ENCODE results near the gene STX4. TPM values are rescaled to one million over a fixed set of nuclear protein-coding genes. Genes with fewer than 3 reads are reported as not detected.

Gene STX4
- 56.4 and 58.7 TPM in 2 replicates for total RNA-seq

GRCh38 chr16:31032736-31033708 lies at the start of gene STX4:
Gene STX4, plus strand, starts transcription at chr16:31033558. Its CDS starts 248 bp downstream, at chr16:31033806.
- no peaks in the 10 kb centered on the region for H3K27me3 Mint-ChIP-seq (ENCODE audit: insufficient read depth)
- H3K27ac Mint-ChIP-seq = peak within 1 kb of the TSS; percentile 92
- peaks cover 20% of the 10 kb centered on the region for H3K36me3 Mint-ChIP-seq (ENCODE audit: low read depth)
- H3K4me3 Mint-ChIP-seq = peak within 1 kb of the TSS; percentile 95
- intact Hi-C loops (cut with micrococcal nuclease) = loop anchor here (1.0 to 2.0 kb wide), 13 partner anchors 36 to 426 kb away; partner anchors contain the start of genes ARMC5, KAT8, PHKG2 and SETD1A
- DNase-seq (ENCODE audit: low spot score) = peak; percentile 97
- H3K4me1 Mint-ChIP-seq (ENCODE audit: low read depth) = peaks cover 24% of the 10 kb centered on the region
- H3K9me3 Mint-ChIP-seq = no peaks in the 10 kb centered on the region

- Mint-ChIP-seq H3K27me3 (ENCODE audit: insufficient read depth) (no peaks in the 10 kb centered on the region), H3K4me3 (no peak overlapping the region), H3K4me1 (ENCODE audit: low read depth) (no peaks in the 10 kb centered on the region), H3K9me3 (no peaks in the 10 kb centered on the region), H3K27ac (no peak overlapping the region), H3K36me3 (ENCODE audit: low read depth) (peaks cover 20% of the 10 kb centered on the region)
- no peak for DNase-seq (ENCODE audit: low spot score)
- intact Hi-C loops (cut with micrococcal nuclease) = loop anchor here (1.0 kb wide), 1 partner anchor 884 kb away; no protein-coding TSS in a partner anchor
These were observed 49.3 kb upstream of the STX4 start for GRCh38 chr16:30983898-30984610.

DNA sequence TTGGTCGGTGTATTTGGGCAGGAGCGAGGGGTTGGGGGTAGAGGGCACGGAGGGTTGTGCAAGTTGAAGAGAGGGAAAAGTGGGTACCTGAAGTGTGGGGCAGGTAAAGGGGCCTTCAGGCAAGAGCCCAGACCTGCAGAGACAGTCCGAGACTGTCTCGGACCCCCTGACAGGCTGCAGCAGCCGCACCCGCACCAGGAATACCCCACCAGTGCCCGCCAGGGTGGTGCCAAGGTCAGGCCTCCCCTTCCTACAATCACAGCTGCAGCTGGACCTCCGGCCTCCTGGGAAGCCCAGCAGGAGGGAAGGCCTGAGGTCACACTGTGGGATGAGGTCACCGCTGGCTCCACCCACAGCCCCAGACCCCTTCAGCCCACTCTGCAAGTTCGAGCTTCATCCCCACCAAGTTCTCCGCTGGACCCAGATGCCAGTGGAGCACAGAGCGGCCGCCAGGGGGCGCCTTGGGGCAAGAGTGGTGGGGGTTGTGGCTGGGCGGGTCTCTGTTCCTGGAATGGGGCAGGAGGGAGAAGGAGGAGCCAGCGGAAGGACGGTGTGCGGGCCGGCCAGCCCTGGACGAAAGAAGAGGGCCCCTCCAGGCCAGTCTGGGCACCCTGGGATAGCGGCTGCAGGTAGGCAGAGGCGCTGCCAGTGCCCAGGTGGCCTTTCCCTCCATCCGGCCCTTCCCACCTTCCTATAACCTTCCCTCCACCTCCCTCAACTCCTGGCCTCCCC lies 48.5 kb upstream of the STX4 start, which contains the start of gene HSD3B7:
TSS of gene HSD3B7 (plus strand) at position 539 of the 732 bp plus-strand sequence. CDS start 452 bp downstream, outside the sequence.
- H3K4me3 Mint-ChIP-seq = peak within 1 kb of the TSS; percentile 7
- peak; percentile 73 for DNase-seq (ENCODE audit: low spot score)
- intact Hi-C loops (cut with micrococcal nuclease) = loop anchor here (1.0 kb wide), 6 partner anchors 12 to 883 kb away; no protein-coding TSS in a partner anchor
- H3K27ac Mint-ChIP-seq = no peak within 1 kb of the TSS
- H3K36me3 Mint-ChIP-seq (ENCODE audit: low read depth) = peaks cover 20% of the 10 kb centered on the region
- no peaks in the 10 kb centered on the region for H3K4me1 Mint-ChIP-seq (ENCODE audit: low read depth)
- no peaks in the 10 kb centered on the region for H3K9me3 Mint-ChIP-seq
- no peaks in the 10 kb centered on the region for H3K27me3 Mint-ChIP-seq (ENCODE audit: insufficient read depth)

DNA sequence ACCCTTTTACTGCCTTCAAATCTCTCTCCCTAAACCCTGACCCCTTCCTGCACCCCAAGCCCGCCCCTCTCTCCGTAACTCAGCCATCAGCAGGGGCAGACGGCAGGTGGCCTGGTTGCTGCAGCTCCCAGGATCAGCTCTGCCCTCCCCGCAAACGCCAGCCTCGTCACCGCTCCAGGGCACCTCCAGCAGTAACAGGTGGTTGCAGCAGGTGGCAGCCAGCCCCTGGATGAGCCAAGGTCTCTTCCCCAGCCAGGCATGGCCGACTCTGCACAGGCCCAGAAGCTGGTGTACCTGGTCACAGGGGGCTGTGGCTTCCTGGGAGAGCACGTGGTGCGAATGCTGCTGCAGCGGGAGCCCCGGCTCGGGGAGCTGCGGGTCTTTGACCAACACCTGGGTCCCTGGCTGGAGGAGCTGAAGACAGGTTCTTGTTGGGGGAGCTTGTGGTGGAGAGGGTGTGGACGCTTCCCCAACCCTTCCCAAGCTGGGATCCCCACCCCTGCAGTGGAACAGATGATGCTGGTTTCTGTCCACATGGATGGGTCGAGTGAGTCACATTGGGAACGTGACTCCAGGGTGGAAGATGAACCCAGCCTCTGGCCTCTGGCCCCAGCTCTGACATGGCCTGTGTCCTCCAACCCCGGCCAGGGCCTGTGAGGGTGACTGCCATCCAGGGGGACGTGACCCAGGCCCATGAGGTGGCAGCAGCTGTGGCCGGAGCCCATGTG lies 47.8 kb upstream of the STX4 start:
- H3K27me3 Mint-ChIP-seq (ENCODE audit: insufficient read depth) = no peaks in the 10 kb centered on the region
- peaks cover 17% of the 10 kb centered on the region for H3K36me3 Mint-ChIP-seq (ENCODE audit: low read depth)
- no peak overlapping the region for H3K27ac Mint-ChIP-seq
- H3K4me3 Mint-ChIP-seq = peak overlapping the region; percentile 7
- intact Hi-C loops (cut with micrococcal nuclease) = loop anchor here (1.0 kb wide), 5 partner anchors 12 to 458 kb away; no protein-coding TSS in a partner anchor
- no peaks in the 10 kb centered on the region for H3K9me3 Mint-ChIP-seq
- H3K4me1 Mint-ChIP-seq (ENCODE audit: low read depth) = no peaks in the 10 kb centered on the region
- DNase-seq (ENCODE audit: low spot score) = no peak

DNA sequence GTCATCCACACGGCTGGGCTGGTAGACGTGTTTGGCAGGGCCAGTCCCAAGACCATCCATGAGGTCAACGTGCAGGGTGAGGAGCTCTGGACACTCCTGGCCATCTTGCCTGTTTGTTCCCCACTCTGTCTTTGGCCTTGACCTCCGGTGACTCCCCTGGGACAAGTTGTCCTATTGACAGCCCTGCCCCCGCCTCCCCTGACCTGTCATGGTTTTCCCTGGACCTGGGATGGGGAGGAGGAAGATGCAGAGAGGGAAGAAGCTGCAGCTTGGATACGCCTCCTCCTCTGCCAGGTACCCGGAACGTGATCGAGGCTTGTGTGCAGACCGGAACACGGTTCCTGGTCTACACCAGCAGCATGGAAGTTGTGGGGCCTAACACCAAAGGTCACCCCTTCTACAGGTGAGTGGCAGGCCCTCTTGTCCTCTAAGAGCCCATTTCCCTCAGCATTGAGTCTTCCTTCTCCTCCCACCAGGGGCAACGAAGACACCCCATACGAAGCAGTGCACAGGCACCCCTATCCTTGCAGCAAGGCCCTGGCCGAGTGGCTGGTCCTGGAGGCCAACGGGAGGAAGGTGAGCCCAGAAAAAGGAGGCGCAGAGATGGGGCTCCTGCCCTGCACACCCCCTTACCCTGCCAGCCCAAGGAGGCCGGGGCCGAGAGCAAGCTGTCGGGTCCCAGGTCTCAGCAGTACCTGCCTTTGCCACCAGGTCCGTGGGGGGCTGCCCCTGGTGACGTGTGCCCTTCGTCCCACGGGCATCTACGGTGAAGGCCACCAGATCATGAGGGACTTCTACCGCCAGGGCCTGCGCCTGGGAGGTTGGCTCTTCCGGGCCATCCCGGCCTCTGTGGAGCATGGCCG lies 47.0 kb upstream of the STX4 start:
- no peak for DNase-seq (ENCODE audit: low spot score)
- peaks cover 14% of the 10 kb centered on the region for H3K36me3 Mint-ChIP-seq (ENCODE audit: low read depth)
- H3K27me3 Mint-ChIP-seq (ENCODE audit: insufficient read depth) = no peaks in the 10 kb centered on the region
- intact Hi-C loops (cut with micrococcal nuclease) = no loop called here
- no peak overlapping the region for H3K4me3 Mint-ChIP-seq
- no peaks in the 10 kb centered on the region for H3K4me1 Mint-ChIP-seq (ENCODE audit: low read depth)
- no peak overlapping the region for H3K27ac Mint-ChIP-seq
- H3K9me3 Mint-ChIP-seq = no peaks in the 10 kb centered on the region

DNA sequence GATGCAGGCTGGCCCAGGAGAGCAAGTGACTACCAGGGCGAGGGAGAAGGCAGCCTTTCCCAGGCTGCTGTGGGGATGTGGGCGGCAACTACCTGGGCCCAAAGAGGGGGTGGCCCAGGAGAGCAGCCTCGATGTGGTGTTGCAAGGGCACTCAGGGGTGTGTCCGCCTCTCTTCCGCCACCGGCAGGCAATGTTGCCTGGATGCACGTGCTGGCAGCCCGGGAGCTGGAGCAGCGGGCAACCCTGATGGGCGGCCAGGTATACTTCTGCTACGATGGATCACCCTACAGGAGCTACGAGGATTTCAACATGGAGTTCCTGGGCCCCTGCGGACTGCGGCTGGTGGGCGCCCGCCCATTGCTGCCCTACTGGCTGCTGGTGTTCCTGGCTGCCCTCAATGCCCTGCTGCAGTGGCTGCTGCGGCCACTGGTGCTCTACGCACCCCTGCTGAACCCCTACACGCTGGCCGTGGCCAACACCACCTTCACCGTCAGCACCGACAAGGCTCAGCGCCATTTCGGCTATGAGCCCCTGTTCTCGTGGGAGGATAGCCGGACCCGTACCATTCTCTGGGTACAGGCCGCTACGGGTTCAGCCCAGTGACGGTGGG lies 45.7 kb upstream of the STX4 start:
- no peaks in the 10 kb centered on the region for H3K27me3 Mint-ChIP-seq (ENCODE audit: insufficient read depth)
- peaks cover 9% of the 10 kb centered on the region for H3K36me3 Mint-ChIP-seq (ENCODE audit: low read depth)
- intact Hi-C loops (cut with micrococcal nuclease) = no loop called here
- H3K9me3 Mint-ChIP-seq = no peaks in the 10 kb centered on the region
- no peak overlapping the region for H3K4me3 Mint-ChIP-seq
- no peaks in the 10 kb centered on the region for H3K4me1 Mint-ChIP-seq (ENCODE audit: low read depth)
- no peak overlapping the region for H3K27ac Mint-ChIP-seq
- no peak for DNase-seq (ENCODE audit: low spot score)

DNA sequence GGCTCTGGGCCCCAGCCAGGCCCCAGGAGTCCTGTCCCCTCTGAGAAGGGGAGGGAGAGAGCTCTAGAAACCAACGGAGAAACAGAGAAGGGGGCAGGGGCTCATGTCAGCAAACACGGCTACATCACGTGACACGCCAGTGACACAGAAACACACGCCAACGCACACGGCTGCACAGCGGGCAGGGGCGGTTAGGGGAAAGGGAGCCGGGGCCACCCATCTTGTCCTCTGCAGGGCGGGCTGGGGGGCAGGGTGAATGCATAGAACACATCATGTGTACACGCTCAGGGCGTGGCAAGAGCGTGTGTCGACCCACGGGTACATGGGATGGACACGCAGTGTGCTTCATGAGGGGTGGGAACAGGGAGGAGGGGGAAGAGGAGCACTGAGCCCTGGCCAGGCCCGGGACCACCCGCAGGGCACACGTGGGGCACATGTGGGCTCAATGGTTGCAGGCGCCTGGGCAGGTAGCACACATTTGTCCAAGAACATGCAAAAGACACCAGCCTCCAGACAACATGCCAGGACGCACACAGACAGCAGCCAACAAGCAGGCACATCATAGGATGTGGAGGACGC lies 43.8 kb upstream of the STX4 start:
- peaks cover 3% of the 10 kb centered on the region for H3K4me1 Mint-ChIP-seq (ENCODE audit: low read depth)
- H3K4me3 Mint-ChIP-seq = no peak overlapping the region
- peaks cover 6% of the 10 kb centered on the region for H3K36me3 Mint-ChIP-seq (ENCODE audit: low read depth)
- no peaks in the 10 kb centered on the region for H3K9me3 Mint-ChIP-seq
- no peak for DNase-seq (ENCODE audit: low spot score)
- no peak overlapping the region for H3K27ac Mint-ChIP-seq
- H3K27me3 Mint-ChIP-seq (ENCODE audit: insufficient read depth) = no peaks in the 10 kb centered on the region
- intact Hi-C loops (cut with micrococcal nuclease) = no loop called here

DNA sequence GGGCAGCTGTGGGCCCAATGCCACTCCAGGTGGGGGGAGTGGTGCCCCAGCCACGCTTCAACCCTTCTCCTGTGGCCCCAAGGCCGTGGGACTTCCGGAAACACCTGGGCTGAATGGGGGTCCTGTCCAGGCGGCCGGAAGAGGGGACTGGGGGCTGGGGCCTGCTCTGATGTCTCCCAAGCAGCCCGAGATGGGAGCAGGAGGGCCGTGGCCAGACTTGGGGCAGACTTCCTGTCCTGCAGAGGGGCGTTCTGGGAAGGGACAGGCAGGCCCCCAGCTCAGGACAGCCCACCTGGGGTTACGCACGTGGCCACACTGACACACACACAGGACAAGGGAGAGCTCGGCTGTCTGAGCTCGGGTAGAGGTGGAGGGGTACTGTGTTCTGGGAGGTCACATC lies 43.3 kb upstream of the STX4 start:
- no peak overlapping the region for H3K27ac Mint-ChIP-seq
- intact Hi-C loops (cut with micrococcal nuclease) = no loop called here
- no peaks in the 10 kb centered on the region for H3K9me3 Mint-ChIP-seq
- H3K4me1 Mint-ChIP-seq (ENCODE audit: low read depth) = peaks cover 6% of the 10 kb centered on the region
- DNase-seq (ENCODE audit: low spot score) = no peak
- H3K27me3 Mint-ChIP-seq (ENCODE audit: insufficient read depth) = no peaks in the 10 kb centered on the region
- no peak overlapping the region for H3K4me3 Mint-ChIP-seq
- H3K36me3 Mint-ChIP-seq (ENCODE audit: low read depth) = peaks cover 6% of the 10 kb centered on the region

- H3K27me3 Mint-ChIP-seq (ENCODE audit: insufficient read depth) = no peaks in the 10 kb centered on the region
- peaks cover 6% of the 10 kb centered on the region for H3K4me1 Mint-ChIP-seq (ENCODE audit: low read depth)
- H3K4me3 Mint-ChIP-seq = no peak overlapping the region
- no peaks in the 10 kb centered on the region for H3K9me3 Mint-ChIP-seq
- peak overlapping the region; percentile 10 for H3K27ac Mint-ChIP-seq
- DNase-seq (ENCODE audit: low spot score) = no peak
- peaks cover 5% of the 10 kb centered on the region for H3K36me3 Mint-ChIP-seq (ENCODE audit: low read depth)
- intact Hi-C loops (cut with micrococcal nuclease) = no loop called here
These were observed 42.3 kb upstream of the STX4 start for GRCh38 chr16:30991052-30991451.

DNA sequence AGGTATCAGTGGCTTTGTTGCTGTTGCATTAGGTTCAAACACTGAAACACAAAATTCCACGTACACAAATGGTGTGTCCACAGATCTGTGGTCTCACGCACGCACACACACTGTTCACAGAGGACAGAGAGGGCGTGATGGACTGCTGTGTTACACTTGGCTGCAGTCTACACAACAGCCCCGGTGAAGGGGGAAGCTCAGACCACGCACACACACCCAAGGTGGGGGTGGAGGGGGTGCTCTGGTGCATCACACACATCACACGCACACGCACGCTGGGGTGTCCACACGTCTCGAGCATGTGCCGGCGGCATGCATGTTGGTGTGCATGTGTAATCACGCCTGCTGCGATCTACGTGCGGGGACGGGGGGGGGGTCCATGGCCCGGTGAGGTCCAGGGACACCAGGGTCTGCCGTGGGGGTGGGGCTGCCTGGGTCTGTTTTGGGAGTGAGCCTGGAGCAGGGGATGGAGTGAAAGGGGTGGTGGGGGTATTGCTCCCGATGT lies 41.0 kb upstream of the STX4 start:
- intact Hi-C loops (cut with micrococcal nuclease) = no loop called here
- H3K36me3 Mint-ChIP-seq (ENCODE audit: low read depth) = no peaks in the 10 kb centered on the region
- no peak for DNase-seq (ENCODE audit: low spot score)
- no peak overlapping the region for H3K4me3 Mint-ChIP-seq
- peaks cover 3% of the 10 kb centered on the region for H3K27me3 Mint-ChIP-seq (ENCODE audit: insufficient read depth)
- no peak overlapping the region for H3K27ac Mint-ChIP-seq
- peaks cover 11% of the 10 kb centered on the region for H3K4me1 Mint-ChIP-seq (ENCODE audit: low read depth)
- no peaks in the 10 kb centered on the region for H3K9me3 Mint-ChIP-seq

Data from activated T-helper 1 cell treated with anti-CD3 and anti-CD28 coated beads, Interleukin-12 subunit alpha, Interleukin-12 subunit beta, Interleukin-2, Interleukin-4 antibody, amounts not matched to agents 30 ng/mL and 10 ng/mL and 1 ng/mL, durations not matched to agents 14 hours and 24 hours and 36 hours (primary cell).